Calu3 (cell line): ENCODE measurements around the gene POLR2A. TPM values are rescaled to one million over a fixed set of nuclear protein-coding genes. Genes with fewer than 3 reads are reported as not detected.

ENCODE experiments used
- BruUV-seq: library from RNA; stranded (reverse); fragments of 400-500 nt; replicated peaks from 2 replicates; lab custom pipeline; 2021; lab: Mats Ljungman, UMichigan
- CTCF ChIA-PET: fragments of 300-600 bp; sonication (Branson Sonifier 250); formaldehyde crosslinking; loops from one replicate; lab custom pipeline; 2022; ENCODE audit warnings: antibody characterized with exemption; lab: Charles Lee
- DNase-seq: peaks from one replicate; pipeline ENCODE4 v3.0.0; 2022
- H3K27ac Mint-ChIP-seq: one replicate; pipeline ENCODE4 v1.8.0; 2022; ENCODE audit warnings: mixed read lengths; ENCODE audit not compliant: unreplicated experiment
- H3K27me3 Mint-ChIP-seq: one replicate; pipeline ENCODE4 v1.8.0; 2022; ENCODE audit warnings: mixed read lengths; ENCODE audit not compliant: unreplicated experiment
- H3K36me3 Mint-ChIP-seq: one replicate; pipeline ENCODE4 v1.8.0; 2022; ENCODE audit warnings: mild to moderate bottlenecking, moderate library complexity, mixed read lengths; ENCODE audit not compliant: insufficient read depth, unreplicated experiment
- H3K4me1 Mint-ChIP-seq: one replicate; pipeline ENCODE4 v1.8.0; 2022; ENCODE audit warnings: mild to moderate bottlenecking, low read depth, mixed read lengths; ENCODE audit not compliant: unreplicated experiment
- H3K4me3 Mint-ChIP-seq: one replicate; pipeline ENCODE4 v1.8.0; 2022; ENCODE audit warnings: mild to moderate bottlenecking, low read depth, moderate library complexity, mixed read lengths; ENCODE audit not compliant: unreplicated experiment
- H3K9me3 Mint-ChIP-seq: one replicate; pipeline ENCODE4 v1.8.0; 2022; ENCODE audit warnings: low read depth, mixed read lengths; ENCODE audit not compliant: unreplicated experiment
- CTCF ChIP-seq: fragments of 200-600 bp; IDR thresholded peaks from one replicate; pipeline ENCODE4 v1.8.0; 2022; ENCODE audit warnings: antibody characterized with exemption; ENCODE audit not compliant: unreplicated experiment
- intact Hi-C: fragments of 100-400 bp; cut with micrococcal nuclease; formaldehyde crosslinking; loops from one replicate; pipeline ENCODE4 v1.10.0; 2022; ENCODE audit not compliant: unreplicated experiment
- total RNA-seq: library from RNA; stranded (reverse); gene quantifications from 2 replicates; pipeline ENCODE4 v1.2.3, GENCODE V29; 2022

Gene POLR2A
- total RNA-seq, 1 experiment from 2014 or later, result 89.0 TPM

GRCh38 chr17:7508846-7509245 is 24.7 kb downstream of the POLR2A start:
- TF ChIP-seq CTCF, result no peak
- CTCF ChIA-PET, result no interaction called here
- H3K36me3 Mint-ChIP-seq, result peaks cover 39% of the 10 kb centered on the region

GRCh38 chr17:7509937-7510336 is 25.8 kb downstream of the POLR2A start:
- H3K4me3 Mint-ChIP-seq, result no peak overlapping the region
- CTCF ChIA-PET, result no interaction called here
- no TSS peak for BruUV-seq
- no peak for DNase-seq
- H3K9me3 Mint-ChIP-seq, result no peaks in the 10 kb centered on the region
- H3K27ac Mint-ChIP-seq, result no peak overlapping the region
- peaks cover 40% of the 10 kb centered on the region for H3K36me3 Mint-ChIP-seq
- no peaks in the 10 kb centered on the region for H3K27me3 Mint-ChIP-seq
- intact Hi-C loops, result no loop called here
- no peak for TF ChIP-seq CTCF
- no peaks in the 10 kb centered on the region for H3K4me1 Mint-ChIP-seq

More at GRCh38 chr17:7508846-7509245, 24.7 kb downstream of the POLR2A start:
- BruUV-seq, result no TSS peak
- no peak for DNase-seq
- Mint-ChIP-seq H3K27me3 (no peaks in the 10 kb centered on the region), H3K4me3 (no peak overlapping the region), H3K27ac (no peak overlapping the region), H3K4me1 (no peaks in the 10 kb centered on the region), H3K9me3 (no peaks in the 10 kb centered on the region)
- intact Hi-C loops, result no loop called here

- Mint-ChIP-seq H3K4me3 (no peak overlapping the region), H3K27ac (no peak overlapping the region), H3K4me1 (no peaks in the 10 kb centered on the region), H3K27me3 (no peaks in the 10 kb centered on the region), H3K9me3 (no peaks in the 10 kb centered on the region), H3K36me3 (peaks cover 34% of the 10 kb centered on the region)
- CTCF ChIA-PET, result no interaction called here
- no TSS peak for BruUV-seq
- DNase-seq, result no peak
- TF ChIP-seq CTCF, result no peak
- intact Hi-C loops, result no loop called here
Observed at GRCh38 chr17:7511108-7511507, 26.9 kb downstream of the POLR2A start.

GRCh38 chr17:7512105-7512504 is 27.9 kb downstream of the POLR2A start:
- intact Hi-C loops, result no loop called here
- no peaks in the 10 kb centered on the region for H3K4me1 Mint-ChIP-seq
- H3K9me3 Mint-ChIP-seq, result no peaks in the 10 kb centered on the region
- no TSS peak for BruUV-seq
- peaks cover 34% of the 10 kb centered on the region for H3K36me3 Mint-ChIP-seq
- CTCF ChIA-PET, result no interaction called here
- no peaks in the 10 kb centered on the region for H3K27me3 Mint-ChIP-seq
- H3K4me3 Mint-ChIP-seq, result no peak overlapping the region
- no peak overlapping the region for H3K27ac Mint-ChIP-seq
- TF ChIP-seq CTCF, result no peak
- DNase-seq, result no peak
